SIG-M5 (cell line): ENCODE results near the gene APBA1.

Source experiments
- DNase-seq: peaks from one replicate; lab custom pipeline; 2025; lab: John Stamatoyannopoulos, UW

APBA1 gene

GRCh38 chr9:69657269-69657668, 14.9 kb downstream of the APBA1 start:
- DNase-seq = no peak

DNA sequence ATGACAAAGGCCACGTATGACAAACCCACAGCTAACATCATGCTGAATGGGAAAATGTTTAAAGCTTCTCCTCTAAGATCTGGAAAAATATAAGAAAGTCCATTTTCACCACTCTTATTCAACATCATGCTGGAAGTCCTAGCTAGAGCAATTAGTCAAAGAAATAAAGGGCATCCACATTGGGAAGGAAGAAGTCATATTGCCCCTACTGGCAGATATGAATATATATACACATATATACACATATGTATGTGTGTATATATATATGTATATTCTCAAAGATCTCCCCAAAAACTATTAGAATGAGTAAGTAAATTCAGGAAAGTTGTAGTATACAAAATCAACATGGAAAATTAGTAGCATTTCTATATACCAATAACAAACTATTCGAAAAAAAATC, 17.1 kb downstream of the APBA1 start:
- no peak for DNase-seq

DNA sequence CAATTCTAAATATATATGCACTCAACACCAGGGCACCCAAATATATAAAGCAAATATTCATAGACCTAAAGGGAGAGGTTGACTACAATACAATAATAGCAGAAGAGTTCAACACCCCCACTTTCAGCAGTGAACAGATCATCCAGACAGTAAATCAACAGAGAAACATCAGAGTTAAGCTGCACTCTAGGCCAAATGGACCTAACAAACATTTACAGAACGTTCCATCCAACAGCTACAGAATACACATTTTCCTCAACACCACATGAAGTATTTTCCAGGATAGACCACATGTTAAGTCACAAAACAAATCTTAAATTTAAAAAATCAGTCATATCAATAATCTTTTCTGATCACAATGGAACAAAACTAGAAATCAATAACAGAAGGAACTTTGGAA, 18.9 kb downstream of the APBA1 start:
- DNase-seq = no peak

- no peak for DNase-seq
These were observed 22.5 kb downstream of the APBA1 start for GRCh38 chr9:69649566-69650250.

- DNase-seq = no peak
These were observed 24.4 kb downstream of the APBA1 start for GRCh38 chr9:69647804-69648203.

DNA sequence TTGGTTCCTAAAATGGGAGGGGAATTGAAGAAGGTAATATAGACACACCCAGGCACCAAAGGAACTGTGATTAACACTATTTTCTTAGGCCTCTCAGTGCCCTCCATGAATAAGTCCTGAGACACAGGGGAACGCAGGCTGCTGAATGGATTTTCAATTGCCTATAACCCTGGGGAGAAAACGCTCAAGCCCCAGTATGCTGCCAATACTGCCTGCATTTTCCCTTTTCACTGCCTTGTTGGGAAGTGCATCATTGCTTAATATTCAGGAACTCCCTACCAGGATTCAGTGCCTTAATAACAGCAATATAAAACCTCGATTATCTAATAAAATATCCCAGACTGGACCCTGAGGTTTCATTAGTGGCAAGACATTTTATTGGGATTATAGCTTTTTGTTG, 25.4 kb downstream of the APBA1 start:
- no peak for DNase-seq

DNA sequence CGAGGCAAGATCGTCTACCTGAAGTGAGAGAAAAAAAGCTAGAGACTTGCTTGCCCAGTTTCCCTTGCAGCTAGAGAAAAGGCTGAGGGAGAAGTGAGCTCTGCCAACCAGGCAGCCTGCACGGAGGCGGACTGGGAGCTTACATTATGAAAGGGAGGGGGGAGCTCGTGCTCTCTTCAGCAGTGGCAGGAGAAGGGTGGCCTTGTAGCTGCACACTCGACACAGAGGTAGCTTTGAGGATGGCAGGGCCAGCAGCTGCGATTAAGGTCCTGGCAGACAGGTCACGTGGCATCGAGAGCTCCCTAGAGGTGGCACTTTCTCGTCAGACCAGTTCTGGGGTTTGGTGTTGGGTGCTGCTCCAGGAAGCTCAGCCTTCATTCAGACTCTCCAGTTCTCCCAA, 26.7 kb downstream of the APBA1 start:
- DNase-seq = no peak

DNA sequence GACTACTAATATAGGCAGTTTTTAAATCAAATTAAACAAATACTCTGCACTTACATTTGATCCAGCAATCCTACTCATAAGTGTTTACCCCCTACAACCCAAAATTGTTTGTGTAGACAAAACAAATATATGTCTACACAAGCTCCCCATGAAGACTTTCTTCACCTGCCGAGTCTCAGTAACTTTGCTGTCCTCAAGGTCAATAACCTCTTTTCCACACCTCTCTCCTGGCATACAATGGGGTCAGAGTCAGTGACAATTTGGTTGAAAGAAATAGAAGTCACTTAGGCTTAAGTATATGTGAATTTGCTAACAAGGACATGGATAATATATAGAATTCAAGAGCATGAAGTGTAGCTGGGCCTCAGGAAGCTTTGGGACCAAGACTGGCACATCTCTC, 29.1 kb downstream of the APBA1 start:
- no peak for DNase-seq

DNA sequence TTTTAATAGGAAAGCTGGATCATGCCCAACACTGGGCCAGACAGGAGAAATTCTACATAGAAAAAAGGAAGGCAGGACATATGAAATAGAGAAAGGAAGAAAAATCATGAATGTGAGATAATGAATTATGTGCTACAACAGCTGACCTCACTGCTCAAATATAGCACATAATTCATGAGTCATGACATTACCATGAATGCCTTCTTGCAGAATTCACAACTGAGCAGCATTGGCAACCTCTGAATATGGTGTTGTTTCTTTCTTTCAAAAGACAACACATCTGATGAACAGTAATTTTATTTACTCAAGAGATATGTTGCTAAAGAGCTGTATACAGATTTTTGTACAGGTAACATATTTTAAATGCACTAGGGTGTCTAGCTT, 34.4 kb downstream of the APBA1 start:
- no peak for DNase-seq

DNA sequence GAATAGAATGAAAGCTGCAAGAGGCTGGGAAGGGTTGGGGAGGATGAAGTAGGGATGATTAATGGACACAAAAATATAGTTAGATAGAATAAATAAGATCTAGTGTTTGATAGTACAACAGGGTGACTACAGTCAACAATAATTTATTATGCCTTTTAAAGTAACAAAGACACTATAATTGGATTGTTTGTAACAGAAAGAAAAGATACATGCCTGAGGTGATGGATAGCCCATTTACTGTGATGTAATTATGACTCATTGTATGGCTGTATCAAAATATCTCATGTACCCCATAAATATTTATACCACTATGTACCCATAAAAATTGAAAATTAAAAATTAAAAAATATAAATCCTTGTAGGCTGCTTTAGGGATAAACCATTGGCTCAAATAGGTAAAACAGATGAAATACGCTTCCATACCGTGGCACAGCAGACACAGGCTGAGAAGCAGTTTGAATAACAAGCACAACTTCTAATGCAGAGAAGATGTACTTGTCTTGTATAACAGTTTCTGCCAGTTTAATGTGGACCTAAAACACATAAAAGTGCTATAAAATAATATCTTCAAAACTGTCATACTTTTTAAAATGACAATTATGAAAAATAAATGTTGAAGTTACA, 34.9 kb downstream of the APBA1 start:
- no peak for DNase-seq

- no peak for DNase-seq
These were observed 38.5 kb downstream of the APBA1 start for GRCh38 chr9:69633716-69634115.

GRCh38 chr9:69632768-69633167, 39.4 kb downstream of the APBA1 start:
- DNase-seq = no peak

DNA sequence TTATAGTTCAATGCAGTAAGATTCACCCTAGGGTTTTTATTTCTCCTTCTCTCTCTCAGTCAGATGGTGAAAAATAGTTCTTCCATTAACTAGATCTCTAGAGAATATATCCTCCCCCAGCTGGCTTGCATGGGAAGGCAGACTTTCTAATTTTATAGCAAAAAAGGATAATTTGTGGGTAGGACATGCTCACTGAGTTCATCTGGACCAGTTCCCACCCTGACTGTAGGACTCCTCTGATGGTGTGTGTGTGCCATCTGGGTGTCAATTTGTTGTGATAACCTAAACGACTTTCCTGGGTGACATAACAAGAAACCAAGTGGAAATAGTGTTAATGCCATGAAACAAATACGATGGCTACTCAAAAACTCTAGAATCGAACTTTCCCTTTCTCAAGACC, 44.9 kb downstream of the APBA1 start:
- no peak for DNase-seq

DNA sequence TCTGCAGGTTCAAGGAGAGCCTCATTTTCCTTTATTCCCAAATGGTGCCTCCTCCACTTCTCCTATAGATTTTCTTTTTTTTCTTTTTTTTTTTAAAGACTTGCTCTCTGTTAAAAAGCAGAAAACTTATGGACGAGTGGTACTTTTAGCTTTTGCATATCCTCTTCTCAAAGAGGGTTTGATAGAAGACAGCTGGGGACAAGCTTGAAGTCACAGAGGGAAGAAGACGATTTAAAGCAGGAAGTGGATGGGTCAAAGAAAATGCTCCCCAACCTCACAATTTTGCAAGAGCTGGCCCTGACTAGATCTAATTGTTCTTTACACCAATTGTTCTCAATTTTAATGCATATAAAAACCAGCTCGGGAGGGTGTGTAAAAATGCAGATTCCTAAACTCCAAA, 48.9 kb downstream of the APBA1 start:
- no peak for DNase-seq

DNA sequence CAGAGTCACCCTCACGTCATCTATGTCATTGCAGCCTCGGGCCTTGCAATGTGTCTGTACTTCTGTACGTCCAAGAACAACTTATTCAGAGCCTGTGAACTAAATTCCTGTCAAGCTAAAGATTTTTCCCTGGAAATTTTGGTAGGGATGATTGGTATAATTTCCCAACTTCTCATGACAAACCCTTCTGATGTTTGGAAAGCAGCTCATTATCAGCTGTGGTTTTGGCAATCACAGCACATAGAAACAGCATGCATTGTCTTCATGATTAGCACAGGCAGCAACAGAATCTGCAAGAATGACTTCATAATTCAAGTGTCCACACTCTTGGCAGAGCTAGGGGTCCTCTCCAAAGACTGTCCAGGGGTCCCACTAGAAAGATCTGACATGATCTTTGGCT, 49.5 kb downstream of the APBA1 start:
- DNase-seq = no peak

DNA sequence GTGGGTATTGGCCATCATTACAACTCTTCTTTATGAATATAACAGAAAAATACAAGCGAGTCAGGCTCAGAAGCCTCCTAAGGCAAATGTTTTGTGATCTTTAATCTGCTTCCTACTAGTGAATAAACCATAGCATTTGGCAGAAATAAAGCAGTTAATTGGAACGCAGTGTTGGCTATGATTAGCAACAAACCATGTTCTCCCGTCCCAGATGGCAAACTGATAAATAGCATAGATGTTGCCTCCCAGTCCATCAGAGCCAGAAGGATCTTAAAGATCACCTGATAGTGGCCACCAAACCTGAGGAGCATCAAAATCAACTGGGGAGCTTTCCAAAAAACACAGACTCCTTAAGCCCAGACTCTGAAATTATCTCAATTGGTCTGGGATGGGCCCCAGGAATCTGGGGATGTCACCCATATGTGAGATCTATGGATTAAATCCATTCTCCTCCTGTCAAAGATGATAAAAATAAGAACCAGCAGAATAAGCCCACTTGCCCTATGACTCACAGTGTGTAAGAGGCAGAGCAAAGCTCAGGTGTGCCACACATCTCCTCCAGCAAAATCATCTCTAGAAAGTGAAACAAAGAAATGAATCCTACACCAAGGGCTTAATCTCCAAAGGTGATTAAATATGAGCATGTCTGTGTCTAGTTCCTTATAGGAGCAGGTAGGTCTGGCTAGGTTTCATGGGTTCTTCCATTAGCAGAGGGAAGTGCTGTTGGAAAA, 50.3 kb downstream of the APBA1 start:
- no peak for DNase-seq

DNA sequence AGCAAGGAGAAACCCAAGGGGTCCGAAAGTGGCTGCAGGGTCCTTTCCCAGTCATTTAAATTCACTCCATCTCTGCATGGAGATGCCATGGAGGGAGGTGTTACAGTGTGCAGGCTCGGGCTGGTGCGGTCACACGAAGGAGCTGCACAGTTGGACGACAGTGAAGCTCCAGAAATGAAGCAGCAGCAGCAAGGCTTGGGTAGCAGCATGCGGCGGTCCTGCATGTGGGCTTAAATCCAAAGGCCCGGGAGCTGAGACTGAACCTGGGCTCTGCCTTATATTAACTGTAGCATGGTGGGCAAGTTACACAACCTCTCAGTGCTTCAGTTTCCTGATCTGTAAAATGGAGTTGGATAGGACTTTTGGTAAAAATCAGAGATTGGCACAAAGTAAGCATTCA, 51.4 kb downstream of the APBA1 start:
- no peak for DNase-seq

DNA sequence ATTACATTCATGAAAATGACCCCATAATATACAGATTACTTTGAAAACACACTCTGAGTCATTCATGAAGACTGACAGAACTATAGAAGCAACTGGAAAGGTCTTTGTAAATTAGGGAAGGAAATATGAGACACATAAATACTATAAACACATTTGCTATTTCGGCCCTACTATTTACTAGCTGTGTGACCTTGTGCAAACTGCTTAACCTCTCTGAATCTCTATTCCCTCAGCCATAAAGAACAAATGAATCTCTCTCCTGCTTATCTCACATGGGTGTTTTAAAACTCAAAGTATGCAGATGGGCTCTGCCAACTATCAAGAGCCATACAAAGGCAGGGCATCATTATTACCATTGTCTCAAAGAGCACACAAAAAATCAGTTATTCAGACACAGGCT, 52.9 kb downstream of the APBA1 start:
- no peak for DNase-seq

DNA sequence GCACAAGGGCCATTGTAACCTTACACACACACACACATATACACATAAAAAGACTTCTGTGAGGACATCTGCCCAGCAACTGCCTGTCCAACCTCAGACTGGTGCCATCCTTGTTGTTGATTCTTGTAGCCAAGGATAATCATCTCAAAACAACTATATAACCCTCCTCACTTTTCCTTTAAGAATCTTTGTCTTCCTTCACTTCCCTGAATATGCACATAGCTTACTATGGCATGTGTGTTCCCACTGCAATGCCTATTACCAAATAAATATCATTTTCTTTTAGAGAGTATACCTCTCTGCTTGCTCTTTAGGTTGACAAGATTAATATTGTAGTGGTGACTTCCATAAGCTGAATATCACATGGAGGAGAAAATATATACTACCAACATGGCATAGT, 55.2 kb downstream of the APBA1 start:
- DNase-seq = no peak

DNA sequence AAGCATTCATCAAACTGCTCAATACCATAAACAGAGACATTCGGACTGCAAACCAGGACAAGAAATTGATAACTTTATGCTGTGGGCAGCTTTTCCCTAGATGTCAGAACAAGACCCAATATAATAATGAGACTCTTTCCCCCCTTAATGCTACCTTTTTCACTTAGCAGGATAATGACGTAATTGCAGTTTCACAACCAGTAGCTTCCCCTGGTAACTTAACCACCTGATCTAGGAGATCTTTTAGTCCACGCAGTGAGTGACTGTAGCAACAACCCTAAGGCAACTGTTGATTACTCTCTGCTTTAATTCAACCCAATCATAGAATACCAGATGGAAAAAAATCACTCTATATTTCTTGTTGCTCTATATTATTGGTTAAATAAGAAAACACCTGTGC, 56.3 kb downstream of the APBA1 start:
- DNase-seq = no peak

DNA sequence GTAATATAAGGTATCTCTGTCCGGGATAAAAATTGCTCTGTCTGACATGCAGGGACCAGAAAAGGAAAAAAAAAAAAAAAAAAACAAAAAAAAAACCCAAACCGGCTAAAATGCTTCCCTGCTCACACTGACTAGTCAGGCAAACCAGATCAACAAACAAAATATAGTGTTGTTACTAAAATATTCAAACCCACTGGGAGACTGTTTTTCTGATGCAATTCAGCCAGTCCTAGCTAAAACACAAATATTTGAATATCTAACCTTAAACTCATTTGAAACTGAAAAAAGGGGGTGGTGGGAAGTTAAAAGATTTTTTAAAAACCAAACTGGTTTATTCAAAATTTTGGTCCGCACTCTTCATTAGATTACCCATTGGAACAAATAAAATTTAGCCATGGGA, 61.0 kb downstream of the APBA1 start:
- DNase-seq = no peak

DNA sequence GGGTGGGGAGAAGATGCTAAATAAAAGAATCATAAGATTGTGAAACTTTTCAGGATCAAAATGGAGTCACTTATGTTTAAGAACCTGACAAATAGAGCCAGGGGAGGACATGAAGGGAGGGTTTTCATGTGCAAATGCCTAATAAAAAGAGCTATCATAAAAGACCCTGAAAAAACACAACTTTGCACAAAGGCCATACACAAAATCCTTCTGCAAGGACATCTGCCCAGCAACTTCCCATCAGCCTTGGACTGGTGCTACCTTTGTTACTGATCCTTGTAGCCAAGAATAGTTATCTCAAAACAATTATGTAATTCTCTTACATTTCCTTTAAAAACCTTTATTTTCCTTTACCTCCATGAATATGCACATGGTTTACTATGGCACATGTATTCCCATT, 63.0 kb downstream of the APBA1 start:
- DNase-seq = no peak

GRCh38 chr9:69606089-69606488, 66.1 kb downstream of the APBA1 start:
- DNase-seq = no peak

GRCh38 chr9:69605406-69605805, 66.8 kb downstream of the APBA1 start:
- no peak for DNase-seq
